HG03108 (cell line): ENCODE results near the gene HSPA12B.

ENCODE experiments used
- ATAC-seq: cut with Tn5 transposase; IDR thresholded peaks from one replicate; pipeline ENCODE4 v1.9.1; 2021; ENCODE audit warnings: moderate library complexity; ENCODE audit not compliant: unreplicated experiment

Gene HSPA12B

DNA sequence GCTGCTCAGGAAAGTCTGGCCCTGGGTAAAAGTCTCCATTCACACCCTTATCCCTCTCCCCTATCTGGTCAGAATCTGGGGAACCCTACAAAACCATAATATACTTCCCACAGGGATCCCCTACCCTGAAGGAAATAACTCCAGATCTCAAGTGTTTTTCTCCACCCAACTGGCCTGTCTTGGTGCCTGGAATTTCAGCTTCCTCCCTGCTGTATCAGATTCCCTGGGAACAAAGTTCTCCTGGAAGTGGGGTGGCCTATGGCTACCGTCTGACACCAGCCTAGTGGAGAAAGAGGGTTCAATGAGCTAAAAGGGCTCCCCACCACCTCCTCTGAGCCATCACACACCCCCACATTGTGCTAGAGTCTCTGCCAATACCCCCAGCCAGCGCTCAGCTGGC is 15.0 kb downstream of the HSPA12B start:
- ATAC-seq: no peak

DNA sequence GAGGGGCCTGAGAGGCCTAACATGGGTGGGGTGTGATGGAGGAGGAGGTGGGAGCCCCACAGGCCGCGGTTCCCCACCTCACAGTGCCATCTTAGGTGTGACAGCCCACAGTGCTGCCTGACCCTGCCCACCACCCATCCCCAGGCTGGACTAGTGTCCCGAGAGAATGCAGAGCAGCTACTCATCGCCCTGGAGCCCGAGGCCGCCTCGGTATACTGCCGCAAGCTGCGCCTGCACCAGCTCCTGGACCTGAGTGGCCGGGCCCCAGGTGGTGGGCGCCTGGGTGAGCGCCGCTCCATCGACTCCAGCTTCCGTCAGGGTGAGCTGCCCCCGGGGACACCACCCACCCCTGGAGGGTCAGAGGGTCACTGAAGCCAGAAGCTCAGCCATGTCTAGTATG is 15.6 kb downstream of the HSPA12B start:
- no peak for ATAC-seq

DNA sequence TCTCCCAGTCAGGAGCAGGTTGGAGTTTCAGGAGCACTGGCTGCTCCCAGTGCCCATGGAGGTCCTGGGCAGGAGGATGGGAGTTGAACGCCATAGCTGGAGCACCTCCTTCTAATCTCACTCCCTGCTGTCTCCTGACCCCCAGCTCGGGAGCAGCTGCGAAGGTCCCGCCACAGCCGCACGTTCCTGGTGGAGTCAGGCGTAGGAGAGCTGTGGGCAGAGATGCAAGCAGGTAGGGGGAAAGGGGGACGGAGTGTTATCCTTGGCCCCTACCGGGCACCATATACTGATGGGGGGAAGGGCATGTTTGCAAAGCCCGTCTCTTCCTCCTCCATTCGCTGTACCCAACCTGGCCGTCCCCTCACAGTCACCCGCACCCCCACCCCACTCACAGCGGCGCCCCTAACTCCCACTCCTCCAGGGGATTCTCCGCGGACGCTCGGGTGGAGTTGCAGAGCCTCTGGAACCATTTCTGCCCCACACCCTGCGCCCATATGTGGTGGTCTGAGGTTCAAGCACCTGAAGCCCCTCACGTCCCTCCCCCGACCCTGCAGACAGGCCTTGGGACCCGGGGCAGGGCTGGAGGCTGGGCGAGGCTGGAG is 16.7 kb downstream of the HSPA12B start:
- no peak for ATAC-seq

DNA sequence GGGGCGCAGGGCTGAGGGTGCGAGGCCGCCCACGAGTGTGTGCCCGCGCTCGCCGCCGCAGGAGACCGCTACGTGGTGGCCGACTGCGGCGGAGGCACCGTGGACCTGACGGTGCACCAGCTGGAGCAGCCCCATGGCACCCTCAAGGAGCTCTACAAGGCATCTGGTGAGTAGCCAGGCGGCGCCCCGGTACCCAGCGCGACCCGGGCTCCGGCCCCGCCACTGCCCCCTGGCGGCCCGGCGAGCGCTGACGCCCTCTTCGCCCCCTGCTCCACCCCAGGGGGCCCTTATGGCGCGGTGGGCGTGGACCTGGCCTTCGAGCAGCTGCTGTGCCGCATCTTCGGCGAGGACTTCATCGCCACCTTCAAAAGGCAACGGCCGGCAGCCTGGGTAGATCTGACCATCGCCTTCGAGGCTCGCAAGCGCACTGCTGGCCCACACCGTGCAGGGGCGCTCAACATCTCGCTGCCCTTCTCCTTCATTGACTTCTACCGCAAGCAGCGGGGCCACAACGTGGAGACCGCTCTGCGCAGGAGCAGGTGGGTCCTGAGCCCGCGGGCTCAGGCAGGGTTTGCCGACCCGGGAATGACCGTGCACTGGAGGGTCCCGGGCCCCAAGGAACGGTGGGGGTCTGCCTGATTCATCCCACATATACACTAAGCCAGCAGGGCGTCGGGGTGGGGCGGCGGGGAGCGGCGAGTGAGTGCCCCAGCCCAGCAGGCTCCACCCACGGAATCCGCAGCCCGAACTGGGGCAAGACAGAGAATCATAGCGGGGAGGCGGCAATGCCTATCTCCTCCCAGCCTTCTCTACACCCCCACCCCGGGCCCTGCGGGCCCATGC is 17.4 kb downstream of the HSPA12B start:
- no peak for ATAC-seq

DNA sequence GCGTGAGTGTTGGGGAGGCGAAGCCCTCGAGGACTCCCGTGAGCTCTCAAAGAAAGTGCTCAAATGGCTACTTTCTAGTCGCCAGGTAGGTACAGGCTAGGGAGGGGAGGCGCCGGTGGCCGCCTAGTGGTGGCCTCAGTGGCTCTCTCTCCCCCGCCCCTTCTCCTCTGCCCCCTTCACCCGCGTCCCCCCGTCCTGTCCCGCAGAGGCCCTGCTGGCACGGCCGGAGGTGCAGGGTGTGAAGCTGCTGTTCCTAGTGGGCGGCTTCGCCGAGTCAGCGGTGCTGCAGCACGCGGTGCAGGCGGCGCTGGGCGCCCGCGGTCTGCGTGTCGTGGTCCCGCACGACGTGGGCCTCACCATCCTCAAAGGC is 18.8 kb downstream of the HSPA12B start:
- ATAC-seq: no peak

DNA sequence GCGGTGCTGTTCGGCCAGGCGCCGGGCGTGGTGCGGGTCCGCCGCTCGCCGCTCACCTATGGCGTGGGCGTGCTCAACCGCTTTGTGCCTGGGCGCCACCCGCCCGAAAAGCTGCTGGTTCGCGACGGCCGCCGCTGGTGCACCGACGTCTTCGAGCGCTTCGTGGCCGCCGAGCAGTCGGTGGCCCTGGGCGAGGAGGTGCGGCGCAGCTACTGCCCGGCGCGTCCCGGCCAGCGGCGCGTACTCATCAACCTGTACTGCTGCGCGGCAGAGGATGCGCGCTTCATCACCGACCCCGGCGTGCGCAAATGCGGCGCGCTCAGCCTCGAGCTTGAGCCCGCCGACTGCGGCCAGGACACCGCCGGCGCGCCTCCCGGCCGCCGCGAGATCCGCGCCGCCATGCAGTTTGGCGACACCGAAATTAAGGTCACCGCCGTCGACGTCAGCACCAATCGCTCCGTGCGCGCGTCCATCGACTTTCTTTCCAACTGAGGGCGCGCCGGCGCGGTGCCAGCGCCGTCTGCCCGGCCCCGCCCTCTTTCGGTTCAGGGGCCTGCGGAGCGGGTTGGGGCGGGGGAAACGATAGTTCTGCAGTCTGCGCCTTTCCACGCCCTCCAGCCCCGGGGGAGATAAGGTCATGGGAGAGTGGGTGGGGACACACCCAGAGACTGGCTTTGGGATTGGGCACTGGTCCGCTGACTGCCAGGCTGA is 19.3 kb downstream of the HSPA12B start:
- ATAC-seq: no peak

DNA sequence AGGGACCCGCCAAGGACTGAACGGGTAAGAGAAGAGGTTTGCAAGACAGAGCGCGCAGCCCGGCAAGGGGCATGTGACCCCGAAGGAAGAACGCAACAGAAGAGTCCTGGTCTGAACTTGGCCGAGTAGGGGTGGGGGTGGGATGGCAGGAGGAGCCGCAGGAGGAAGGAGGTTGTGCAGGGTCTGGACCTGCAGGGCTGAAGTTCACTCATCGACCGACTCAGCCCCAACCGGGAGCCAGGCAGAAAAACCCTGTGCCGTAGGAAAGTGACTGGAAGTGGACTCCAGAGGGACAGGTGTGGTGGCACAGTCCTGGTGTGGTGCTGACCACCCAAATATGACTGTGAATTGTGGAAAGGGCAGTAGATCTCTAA is 19.9 kb downstream of the HSPA12B start:
- ATAC-seq: no peak

DNA sequence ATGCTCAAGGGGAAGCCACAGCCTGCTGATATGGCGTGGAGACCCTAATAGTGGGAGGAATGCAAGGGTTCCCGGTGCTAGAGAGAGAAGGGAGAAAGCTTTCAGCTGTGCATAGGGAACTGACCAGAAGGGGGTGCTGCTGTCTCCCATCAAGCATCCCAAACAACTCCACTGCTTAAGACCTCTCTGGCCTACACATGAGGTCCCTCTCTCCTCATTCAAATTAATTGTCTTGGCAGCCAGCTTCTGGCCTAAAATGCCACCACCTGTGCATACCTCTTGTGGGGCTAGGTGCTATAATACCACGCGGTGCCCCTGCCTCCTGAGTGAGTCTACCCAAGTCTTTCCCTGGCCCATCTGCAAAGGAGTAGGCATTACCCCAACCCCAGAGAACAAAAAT is 20.6 kb downstream of the HSPA12B start:
- ATAC-seq: no peak

DNA sequence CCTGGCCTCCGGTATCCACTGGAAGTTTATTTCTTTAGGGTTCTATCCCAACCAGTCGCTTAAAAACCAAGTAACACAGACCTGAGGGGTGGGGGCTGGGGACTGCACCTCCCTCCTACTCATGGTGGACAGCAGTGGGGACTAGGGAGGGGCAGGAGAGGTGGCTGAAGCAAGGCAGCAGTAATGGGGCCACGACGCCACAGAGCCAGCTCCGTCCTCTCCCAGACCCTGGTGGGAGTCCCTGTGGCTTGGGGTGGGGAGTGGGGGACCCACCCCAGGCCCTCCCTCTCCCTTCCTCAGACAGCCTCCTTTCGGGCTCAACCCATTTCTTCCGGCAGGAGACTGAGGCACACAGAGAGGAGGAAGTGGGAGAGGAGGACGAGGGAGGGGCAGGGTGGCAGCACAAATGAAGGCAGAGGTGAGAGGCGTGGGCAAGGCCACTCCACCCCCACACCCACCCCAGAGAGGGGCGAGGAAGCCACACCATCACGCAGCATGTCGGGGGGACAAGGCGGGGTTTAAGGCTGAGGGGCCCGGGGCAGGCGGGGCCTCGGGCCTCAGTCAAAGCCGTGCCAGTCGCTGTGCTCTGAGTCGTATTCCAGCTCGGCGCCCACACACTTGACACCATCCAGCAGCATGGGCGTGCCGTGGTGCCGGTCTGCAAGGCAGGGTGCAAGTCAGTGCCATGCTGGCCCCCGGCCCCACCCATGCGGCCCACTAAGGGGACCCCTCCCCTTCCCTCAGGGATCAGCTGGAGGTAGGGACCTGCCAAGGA is 21.2 kb downstream of the HSPA12B start:
- ATAC-seq: no peak

DNA sequence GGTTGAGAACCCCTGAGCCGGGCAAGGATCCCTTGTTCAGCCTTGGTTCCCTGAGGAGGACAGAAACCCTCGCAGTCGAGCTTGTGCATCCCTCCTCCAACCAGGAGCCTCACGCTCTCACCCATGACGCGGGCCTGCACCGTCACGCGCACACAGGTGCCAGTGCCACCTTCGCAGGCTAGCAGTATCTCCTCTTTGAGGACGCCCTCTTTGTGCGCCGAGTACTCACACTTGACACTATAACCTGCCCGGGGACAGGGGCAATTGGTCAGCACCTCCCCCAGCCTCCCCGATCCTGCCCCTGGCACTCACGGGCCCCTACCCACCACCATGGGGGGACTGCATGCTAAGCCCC is 21.8 kb downstream of the HSPA12B start:
- no peak for ATAC-seq

DNA sequence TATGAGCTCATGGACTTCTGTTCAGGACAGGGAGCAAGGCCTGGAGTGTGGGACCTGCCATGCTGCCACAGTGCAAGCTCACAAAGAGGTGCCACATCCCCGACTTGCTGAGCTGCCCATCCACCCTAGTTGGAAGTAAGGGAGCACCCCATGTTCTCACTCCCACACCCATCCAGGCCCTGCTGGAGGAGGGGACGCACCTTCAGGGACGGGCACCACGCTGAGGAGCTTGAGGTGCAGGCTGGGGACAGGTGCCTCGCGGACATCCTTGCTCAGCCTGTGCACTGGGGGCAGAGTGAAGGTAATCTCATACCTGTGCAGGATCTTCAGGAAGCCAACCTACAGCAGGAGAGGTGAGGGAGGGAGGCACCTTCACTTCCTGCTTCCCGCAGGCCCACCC is 22.8 kb downstream of the HSPA12B start:
- no peak for ATAC-seq

DNA sequence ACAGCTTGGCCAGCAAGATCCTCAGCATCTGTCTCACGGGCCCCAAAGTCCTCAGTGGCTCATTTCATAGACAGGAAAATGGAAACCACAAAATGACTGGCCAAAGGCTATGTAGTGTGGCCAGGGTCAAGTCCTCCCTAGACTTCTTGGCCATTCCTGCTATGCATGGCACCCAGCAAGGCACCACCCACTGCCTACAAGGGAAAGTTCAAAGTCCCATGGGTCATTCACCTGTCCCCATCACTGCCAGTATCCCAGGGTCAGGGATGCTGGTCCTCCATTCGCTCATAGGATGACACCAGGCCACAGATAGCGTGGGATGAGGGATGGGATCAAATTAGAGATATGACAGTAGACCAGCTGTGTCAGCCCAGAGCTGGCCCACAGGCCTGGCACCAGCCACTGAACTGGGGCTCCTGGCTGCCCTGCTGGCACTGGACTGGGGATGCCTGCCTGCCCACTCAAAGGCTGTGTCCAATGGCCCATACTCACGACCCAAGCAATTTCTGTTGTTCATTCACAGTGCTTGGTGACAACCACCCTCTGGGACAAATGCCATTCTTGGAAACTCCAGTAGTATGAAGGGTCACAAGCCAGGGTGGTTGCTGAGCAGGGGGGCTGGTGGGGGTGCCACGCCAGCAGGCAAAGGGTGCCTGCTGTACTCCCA is 23.5 kb downstream of the HSPA12B start:
- no peak for ATAC-seq

DNA sequence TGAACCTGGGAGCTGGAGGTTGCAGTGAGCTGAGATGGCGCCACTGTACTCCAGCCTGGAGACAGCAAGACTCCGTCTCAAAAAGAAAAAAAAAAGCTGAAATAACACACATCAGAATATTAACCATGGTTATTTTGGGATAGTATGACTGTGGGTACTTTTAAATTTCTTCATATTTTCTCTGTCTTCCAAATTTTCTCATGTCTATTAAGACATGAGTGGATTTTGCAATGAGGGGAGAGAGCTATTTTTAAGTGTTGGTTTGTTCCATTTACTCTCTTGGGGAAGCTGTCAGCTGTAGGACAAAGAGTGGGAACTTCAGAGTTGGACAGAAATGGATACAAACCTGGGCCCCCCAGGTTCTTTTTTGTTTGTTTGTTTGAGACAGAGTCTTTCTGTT is 24.8 kb downstream of the HSPA12B start:
- no peak for ATAC-seq

DNA sequence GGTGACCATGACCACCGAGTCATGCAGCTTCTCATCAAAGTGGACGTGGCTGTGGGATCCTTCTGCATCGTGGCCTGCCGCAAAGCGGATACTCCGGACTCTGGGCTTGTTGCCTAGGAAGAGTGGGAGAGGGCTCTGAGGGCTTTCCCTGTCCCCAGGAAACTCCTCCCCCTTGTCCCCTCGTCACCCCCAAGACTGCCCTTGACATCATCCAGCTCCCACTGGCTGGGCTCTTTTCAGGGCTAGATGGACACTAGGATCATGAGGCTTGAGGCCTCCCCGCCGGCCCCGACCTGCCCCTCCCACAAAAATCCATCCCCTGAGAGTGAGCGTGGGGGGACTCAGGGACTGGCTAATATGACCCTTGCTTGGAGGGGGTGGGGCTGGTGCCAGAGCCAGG is 26.1 kb downstream of the HSPA12B start:
- ATAC-seq: no peak

DNA sequence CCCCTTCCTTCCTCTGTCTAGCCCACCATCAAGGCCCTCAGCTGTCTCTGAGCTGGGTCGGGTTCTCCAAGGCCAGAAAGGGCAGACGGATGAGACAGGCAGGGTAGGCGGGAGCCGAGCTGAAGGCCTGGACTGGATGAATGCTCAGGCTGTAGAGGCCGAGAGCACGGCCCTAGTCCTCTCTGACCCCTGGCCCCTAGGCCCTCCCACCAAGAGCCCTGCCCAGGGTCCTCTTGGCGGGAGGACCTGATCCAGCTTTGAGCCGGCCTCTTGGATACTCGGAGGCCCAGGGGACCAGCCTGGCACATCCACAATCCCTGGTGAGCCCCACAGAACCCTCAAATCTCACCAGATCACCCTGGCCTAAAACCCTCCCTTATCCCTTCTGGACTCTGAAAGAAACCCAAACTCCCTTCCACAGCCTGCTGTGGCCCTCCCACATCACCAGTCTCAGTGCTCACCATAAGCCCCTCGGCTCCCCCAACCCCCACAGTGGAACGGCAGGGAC is 26.9 kb downstream of the HSPA12B start:
- no peak for ATAC-seq

DNA sequence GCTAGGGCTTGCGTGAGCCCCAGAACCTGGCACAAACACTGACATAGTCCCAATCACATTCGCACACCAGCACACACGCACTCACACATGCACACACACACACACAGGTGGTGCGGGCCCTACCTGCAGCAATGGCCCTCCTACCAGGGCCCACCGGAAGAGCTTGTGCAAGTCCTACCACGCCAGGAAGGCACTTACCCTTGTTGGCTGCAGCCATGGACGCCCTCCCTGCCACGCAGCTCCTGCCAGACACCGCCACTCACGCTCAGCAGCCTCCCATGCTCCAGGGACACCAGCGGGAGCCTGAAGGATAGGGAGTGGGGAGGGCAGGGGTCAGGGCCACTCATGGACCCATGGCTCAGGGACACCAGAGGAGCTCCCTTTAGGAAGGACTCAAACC is 27.4 kb downstream of the HSPA12B start:
- ATAC-seq: no peak

DNA sequence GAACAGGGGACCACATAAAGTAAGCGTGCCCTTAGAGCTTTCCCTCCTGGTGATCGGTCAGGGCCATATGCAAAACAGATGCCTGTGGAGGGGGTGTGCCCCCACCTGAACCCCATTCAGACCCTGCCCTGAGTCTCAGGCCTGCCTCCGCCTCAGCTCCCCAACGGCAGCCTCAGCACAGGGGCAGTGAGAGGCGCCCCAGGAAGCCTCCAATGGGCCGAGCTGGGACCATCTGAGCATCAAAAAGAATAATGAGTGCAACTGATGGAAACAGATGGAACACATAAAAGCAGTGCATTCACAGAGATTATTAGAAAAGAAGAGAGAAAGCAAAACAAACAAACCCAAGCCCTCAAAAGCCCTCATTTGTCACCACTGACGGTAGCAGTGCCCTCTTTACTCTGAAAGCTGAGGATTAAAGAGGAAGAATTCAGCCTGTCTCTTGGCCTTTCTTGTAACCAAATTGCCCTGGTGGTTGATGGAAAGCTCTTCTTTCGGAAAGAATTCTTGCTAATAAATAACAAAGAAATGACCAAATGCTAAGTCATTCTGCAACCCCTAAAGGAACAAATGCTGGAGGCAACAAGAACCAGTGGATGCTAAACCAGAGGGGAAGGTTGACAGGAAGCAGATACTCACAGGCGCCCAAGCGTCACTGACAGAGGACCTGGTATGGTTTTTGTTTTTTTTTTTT is 28.3 kb downstream of the HSPA12B start:
- no peak for ATAC-seq

DNA sequence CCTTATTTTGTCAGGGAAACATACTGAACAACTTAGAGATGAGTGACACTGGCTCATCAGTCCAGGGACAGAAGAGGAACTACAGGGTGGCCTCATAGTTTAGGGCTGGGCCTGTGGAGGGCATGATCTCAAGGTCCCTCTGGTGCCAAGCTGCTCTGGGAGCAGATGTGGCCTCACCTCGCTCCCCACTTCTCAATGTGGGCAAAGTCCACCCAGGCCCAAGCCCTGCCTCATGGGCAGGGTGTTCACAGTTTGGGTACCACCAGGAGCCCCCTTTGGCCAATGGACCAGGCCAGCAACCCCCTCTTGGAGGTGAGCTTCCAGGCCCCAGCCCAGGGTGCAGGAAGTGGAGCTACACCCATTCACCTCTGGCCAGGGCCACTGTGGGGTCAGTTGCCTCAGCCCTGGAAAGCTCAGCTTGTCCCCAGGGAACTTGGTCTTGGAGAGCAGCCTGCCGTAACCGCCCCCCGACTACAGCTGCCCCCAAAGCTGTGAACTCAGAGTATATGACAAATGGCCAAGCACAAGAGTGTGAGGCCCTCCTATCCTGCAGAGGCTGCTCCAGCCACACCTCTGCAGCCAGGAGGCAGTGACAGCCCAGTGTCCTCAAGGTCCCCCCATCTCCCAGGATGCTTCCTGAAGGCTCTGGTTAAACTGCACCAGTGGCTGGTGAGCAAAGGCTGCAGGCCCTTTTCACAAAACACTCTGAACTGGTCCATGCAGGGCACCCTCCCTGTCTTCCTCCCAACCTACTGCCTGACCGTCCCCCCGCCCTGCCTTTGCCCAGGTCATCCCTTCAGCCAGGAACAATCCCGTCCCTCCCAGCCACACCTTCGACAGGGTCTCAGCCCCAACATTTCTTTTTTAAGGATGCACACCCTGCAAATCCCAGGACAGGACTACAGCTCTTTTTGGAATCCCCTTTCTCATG is 31.5 kb downstream of the HSPA12B start:
- ATAC-seq: no peak

DNA sequence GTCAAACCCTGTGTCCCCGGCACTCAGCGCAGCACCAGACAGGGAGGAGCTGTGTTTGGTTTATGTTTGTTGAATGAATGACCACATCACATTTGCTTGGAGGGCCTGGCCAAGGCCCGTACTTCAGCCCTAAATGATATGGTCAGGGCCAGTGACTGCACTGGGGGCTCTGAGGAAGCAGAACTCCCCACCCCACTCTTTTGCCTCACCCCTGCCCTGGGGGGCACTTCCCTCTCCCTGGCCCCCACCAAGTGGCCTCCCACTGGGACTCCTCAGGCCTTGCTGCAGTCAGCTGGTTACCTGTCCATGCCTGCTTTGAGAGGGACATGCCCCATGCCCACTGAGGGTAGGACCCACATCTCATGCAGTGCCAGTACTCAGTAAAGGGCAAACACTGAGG is 32.2 kb downstream of the HSPA12B start:
- no peak for ATAC-seq
